Omental fat pad (tissue), 4 donors: Measurements from ENCODE around the gene APOF. TPM values are rescaled to one million over a fixed set of nuclear protein-coding genes. Genes with fewer than 3 reads are reported as not detected.
A peak's percentile ranks its signal among the peaks of the same experiment; 100 is the strongest.
"Not testable (repeated sequence)": the region's sequence is repeated elsewhere in the genome, so short reads cannot be mapped to it uniquely, and the experiment has no call there.

ENCODE experiments used
- ATAC-seq: fragments of 150-250 bp; one replicate; pipeline ENCODE4 v1.9.1; 2016; ENCODE audit warnings: mild to moderate bottlenecking, moderate library complexity; ENCODE audit not compliant: low FRiP score
- DNase-seq: peaks from one replicate; pipeline ENCODE4 v3.0.0-alpha.2; 2019; ENCODE audit warnings: low spot score
- CTCF ChIP-seq, 3 donors: fragments of 450-650 bp; IDR thresholded peaks; one replicate each; pipeline ENCODE4 v1.5.1; 2016 to 2017; ENCODE audit warnings: antibody characterized with exemption in 3 of 3, mild to moderate bottlenecking in 3 of 3, moderate library complexity in 2 of 3
- total RNA-seq, 4 donors: library from RNA; depleted of rRNA; stranded (reverse); fragments of >200 nt; gene quantifications; one replicate each; pipeline ENCODE4 v1.1.0, GENCODE V29; 2016

The APOF gene
- total RNA-seq, 4 donors from 2014 or later, result not detected

- DNase-seq (no peak), ATAC-seq (no peak)
- TF ChIP-seq CTCF (IDR thresholded peaks at IDR 0.05), result no peak
Observed at GRCh38 chr12:56361487-56362129, 1.0 kb downstream of the APOF start.

- no peak for TF ChIP-seq CTCF (IDR thresholded peaks at IDR 0.05)
- ATAC-seq (peak; percentile 99), DNase-seq (peak; percentile 93)
Observed at GRCh38 chr12:56359851-56360767, 2.5 kb downstream of the APOF start, which contains the start of gene STAT2. TSS of gene STAT2 (minus strand) at chr12:56360107. CDS start at chr12:56356571, 3,536 bp downstream.

- ATAC-seq (no peak), DNase-seq (no peak)
- TF ChIP-seq CTCF (IDR thresholded peaks at IDR 0.05), result no peak
Observed at GRCh38 chr12:56358836-56359532, 3.7 kb downstream of the APOF start.

GRCh38 chr12:56351325-56351724 is 11.3 kb downstream of the APOF start:
- ATAC-seq (no peak), DNase-seq (no peak)
- no peak for TF ChIP-seq CTCF (IDR thresholded peaks at IDR 0.05)

GRCh38 chr12:56350662-56351061 is 12.0 kb downstream of the APOF start:
- ATAC-seq (no peak), DNase-seq (no peak)
- no peak for TF ChIP-seq CTCF (IDR thresholded peaks at IDR 0.05)

- no peak for ATAC-seq
- no peak for DNase-seq
- TF ChIP-seq CTCF (IDR thresholded peaks at IDR 0.05), result no peak
Observed at GRCh38 chr12:56348776-56349175, 13.9 kb downstream of the APOF start.

GRCh38 chr12:56347255-56347654 is 15.4 kb downstream of the APOF start:
- not testable (repeated sequence) for DNase-seq, ATAC-seq
